ENCODE measurements around the gene LDLRAD4.

- TF ChIP-seq BACH2 (CRISPR knock-in tag; IDR thresholded peaks at IDR 0.05; ENCODE audit: borderline replicate concordance): no peak
- no peak for TF ChIP-seq ZFP3 (CRISPR knock-in tag; IDR thresholded peaks at IDR 0.05)
- TF ChIP-seq ZNF8 (CRISPR knock-in tag; IDR thresholded peaks at IDR 0.05): no peak
Measured at GRCh38 chr18:13241083-13241892, 22.7 kb downstream of the LDLRAD4 start.

All from SK-N-SH treated with all-trans-retinoic acid at 6 μM for 48 hours (cell line).